HG03460 (cell line): Measurements from ENCODE around the gene PLEKHG2.
"Not testable (repeated sequence)": the region's sequence is repeated elsewhere in the genome, so short reads cannot be mapped to it uniquely, and the experiment has no call there.

Experiments used
- ATAC-seq: cut with Tn5 transposase; IDR thresholded peaks from one replicate; pipeline ENCODE4 v1.9.1; 2021; ENCODE audit not compliant: unreplicated experiment

The PLEKHG2 gene

GRCh38 chr19:39412100-39412866, at the start of gene PLEKHG2:
Gene PLEKHG2, plus strand, starts transcription at chr19:39412669. Its CDS starts 1,418 bp downstream, at chr19:39414087.
- peak; percentile 48 for ATAC-seq

GRCh38 chr19:39362682-39363657, 49.5 kb upstream of the PLEKHG2 start:
- ATAC-seq = no peak

- no peak for ATAC-seq
Observed at GRCh38 chr19:39363901-39364457, 48.5 kb upstream of the PLEKHG2 start.

- ATAC-seq = no peak
Observed at GRCh38 chr19:39365531-39365930, 46.9 kb upstream of the PLEKHG2 start.

- ATAC-seq = no peak
Observed at GRCh38 chr19:39369200-39369599, 43.3 kb upstream of the PLEKHG2 start.

GRCh38 chr19:39370735-39371134, 41.7 kb upstream of the PLEKHG2 start:
- ATAC-seq = no peak

GRCh38 chr19:39372047-39372802, 40.2 kb upstream of the PLEKHG2 start:
- no peak for ATAC-seq

- no peak for ATAC-seq
Observed at GRCh38 chr19:39372941-39373340, 39.5 kb upstream of the PLEKHG2 start.

- no peak for ATAC-seq
Observed at GRCh38 chr19:39375929-39376328, 36.5 kb upstream of the PLEKHG2 start.

GRCh38 chr19:39377373-39378362, 34.8 kb upstream of the PLEKHG2 start:
- ATAC-seq = no peak

- ATAC-seq = not testable (repeated sequence)
Observed at GRCh38 chr19:39379366-39379765, 33.1 kb upstream of the PLEKHG2 start.

- ATAC-seq = no peak
Observed at GRCh38 chr19:39379865-39380396, 32.5 kb upstream of the PLEKHG2 start.

- ATAC-seq = no peak
Observed at GRCh38 chr19:39380521-39381502, 31.7 kb upstream of the PLEKHG2 start.

GRCh38 chr19:39381910-39382611, 30.4 kb upstream of the PLEKHG2 start:
- no peak for ATAC-seq

- no peak for ATAC-seq
Observed at GRCh38 chr19:39382991-39383828, 29.3 kb upstream of the PLEKHG2 start.

- ATAC-seq = no peak
Observed at GRCh38 chr19:39384839-39385568, 27.5 kb upstream of the PLEKHG2 start.
